GM23338 (cell line): ENCODE results near the gene ACTG1. TPM values are rescaled to one million over a fixed set of nuclear protein-coding genes. Genes with fewer than 3 reads are reported as not detected.

ENCODE experiments used
- ATAC-seq: fragments of 200-7000 bp; cut with Tn5 transposase; 3 replicates; pipeline ENCODE4 v1.9.1; 2020
- DNase-seq: peaks from one replicate; pipeline ENCODE4 v3.0.0-alpha.2; 2015; ENCODE audit warnings: low spot score
- H2AFZ ChIP-seq: fragments of 200-600 bp; sonication (generic); 2 replicates; pipeline ENCODE4 v1.8.0; 2016; ENCODE audit warnings: antibody characterized with exemption, mild to moderate bottlenecking, moderate library complexity
- H3F3A ChIP-seq: fragments of 200-600 bp; sonication (generic); replicated peaks from 2 replicates; pipeline ENCODE4 v1.8.0; 2017; ENCODE audit warnings: antibody characterized with exemption, mixed run types, low read depth
- H3K27ac ChIP-seq: fragments of 200-600 bp; sonication (generic); 2 replicates; pipeline ENCODE4 v1.6.1; 2016; ENCODE audit warnings: low read depth
- H3K27me3 ChIP-seq: fragments of 200-600 bp; sonication (generic); 2 replicates; pipeline ENCODE4 v1.8.0; 2016; ENCODE audit warnings: mild to moderate bottlenecking, mixed run types, moderate library complexity; ENCODE audit not compliant: insufficient read depth
- H3K36me3 ChIP-seq: fragments of 200-600 bp; sonication (generic); 2 replicates; pipeline ENCODE4 v1.8.0; 2016; ENCODE audit warnings: mild to moderate bottlenecking; ENCODE audit not compliant: insufficient read depth
- H3K4me1 ChIP-seq: fragments of 200-600 bp; sonication (generic); 2 replicates; pipeline ENCODE4 v1.8.0; 2016; ENCODE audit warnings: mild to moderate bottlenecking, moderate library complexity; ENCODE audit not compliant: insufficient read depth
- H3K4me2 ChIP-seq: fragments of 200-600 bp; sonication (generic); 2 replicates; pipeline ENCODE4 v1.7.1; 2017; ENCODE audit warnings: mixed run types
- H3K4me3 ChIP-seq: fragments of 200-600 bp; sonication (generic); 2 replicates; pipeline ENCODE4 v1.6.1; 2016; ENCODE audit warnings: mixed run types
- H3K79me2 ChIP-seq: fragments of 200-600 bp; sonication (generic); replicated peaks from 2 replicates; pipeline ENCODE4 v1.8.0; 2017; ENCODE audit warnings: mild to moderate bottlenecking; ENCODE audit not compliant: insufficient read depth
- H3K9me2 ChIP-seq: fragments of 200-600 bp; sonication (generic); 2 replicates; pipeline ENCODE4 v1.8.0; 2017; ENCODE audit not compliant: insufficient read depth
- H4K20me1 ChIP-seq: fragments of 200-600 bp; sonication (generic); replicated peaks from 2 replicates; pipeline ENCODE4 v1.8.0; 2017; ENCODE audit warnings: mild to moderate bottlenecking; ENCODE audit not compliant: insufficient read depth
- H3K27ac Mint-ChIP-seq: 2 replicates; pipeline ENCODE4 v1.8.0; 2020; ENCODE audit warnings: inconsistent platforms, mild to moderate bottlenecking, moderate library complexity, mixed read lengths
- H3K27me3 Mint-ChIP-seq: 3 replicates; pipeline ENCODE4 v1.8.0; 2022; ENCODE audit warnings: low read depth, mild to moderate bottlenecking, moderate library complexity, mixed read lengths, inconsistent platforms; ENCODE audit not compliant: insufficient read depth, poor library complexity
- H3K36me3 Mint-ChIP-seq: 3 replicates; pipeline ENCODE4 v1.8.0; 2021; ENCODE audit warnings: low read depth, mild to moderate bottlenecking, inconsistent platforms, moderate library complexity, mixed read lengths
- H3K4me1 Mint-ChIP-seq: 3 replicates; pipeline ENCODE4 v1.8.0; 2020; ENCODE audit warnings: mild to moderate bottlenecking, inconsistent platforms, mixed read lengths
- H3K4me3 Mint-ChIP-seq: 3 replicates; pipeline ENCODE4 v1.8.0; 2021; ENCODE audit warnings: moderate library complexity, mild to moderate bottlenecking, inconsistent platforms, mixed read lengths
- H3K9me3 Mint-ChIP-seq: 3 replicates; pipeline ENCODE4 v1.8.0; 2020; ENCODE audit warnings: moderate library complexity, mild to moderate bottlenecking, inconsistent platforms, mixed read lengths
- CTCF ChIP-seq, 2 experiments: fragments of 200-600 bp in 1 of 2; sonication (generic) in 1 of 2; conservative IDR thresholded peaks; 2 replicates each; pipeline versions ENCODE4 v1.5.1 to v1.6.1; 2016 to 2017; ENCODE audit warnings: antibody characterized with exemption in 2 of 2, low read depth in 2 of 2, mild to moderate bottlenecking in 2 of 2, moderate library complexity in 1 of 2
- ETS1 ChIP-seq: IDR thresholded peaks from 2 replicates; pipeline ENCODE4 v1.6.1; 2016; ENCODE audit warnings: antibody characterized with exemption
- STAT1 ChIP-seq: IDR thresholded peaks from one replicate; pipeline ENCODE4 v1.6.1; 2016; ENCODE audit warnings: antibody characterized with exemption; ENCODE audit not compliant: unreplicated experiment
- ZNF462 ChIP-seq: fragments of 250-450 bp; sonication (Bioruptor Pico); IDR thresholded peaks from 2 replicates; pipeline ENCODE4 v1.5.0; 2020; ENCODE audit warnings: mild to moderate bottlenecking, moderate library complexity
- polyA plus RNA-seq: library from polyadenylated mRNA; unstranded; fragments of >200 nt; fragmentation: Nextera tagmentation; extraction: Ambion mirVana; gene quantifications from 2 replicates; pipeline ENCODE4 v1.2.1, GENCODE V29; 2016
- total RNA-seq: library from RNA; depleted of rRNA; stranded (reverse); fragments of >200 nt; shearing (Covaris generic); gene quantifications from 2 replicates; pipeline ENCODE4 v1.2.3, GENCODE V29; 2014

The ACTG1 gene
- total and polyA plus RNA-seq, 2 experiments from 2014 or later, result 1,867 to 4,739 TPM

GRCh38 chr17:81540676-81541027 is 28.1 kb upstream of the ACTG1 start (continued):
- no peak for TF ChIP-seq CTCF (conservative IDR thresholded peaks at IDR 0.05; ENCODE audit: low read depth in 2 of 2)
- TF ChIP-seq ZNF462 (CRISPR knock-in tag), result no peak

GRCh38 chr17:81539961-81540675 is 27.5 kb upstream of the ACTG1 start:
- Histone ChIP-seq H2AFZ (no peak overlapping the region), H3K36me3 (no peaks in the 10 kb centered on the region), H3K27me3 (peaks cover 13% of the 10 kb centered on the region), H3K27ac (no peak overlapping the region), H3K79me2 (no peaks in the 10 kb centered on the region), H4K20me1 (no peaks in the 10 kb centered on the region), H3F3A (no peaks in the 10 kb centered on the region), H3K9me2 (no peaks in the 10 kb centered on the region), H3K4me2 (no peak overlapping the region), H3K4me1 (no peaks in the 10 kb centered on the region), H3K4me3 (no peak overlapping the region)
- no peaks in the 10 kb centered on the region; the same call in 2 of the 3 replicates for H3K9me3 Mint-ChIP-seq
- DNase-seq, result no peak
- H3K36me3 Mint-ChIP-seq, result peaks cover 6% of the 10 kb centered on the region; the same call in 2 of the 3 replicates
- ATAC-seq, result no peak
- no peak overlapping the region for H3K4me3 Mint-ChIP-seq
- H3K4me1 Mint-ChIP-seq, result peaks cover 7% of the 10 kb centered on the region
- no peak overlapping the region for H3K27ac Mint-ChIP-seq
- H3K27me3 Mint-ChIP-seq, result peaks cover 19% of the 10 kb centered on the region
- TF ChIP-seq STAT1 (no peak), ETS1 (no peak), ZNF462 (CRISPR knock-in tag) (no peak)
